ENCODE data around the gene IFI44. TPM values are rescaled to one million over a fixed set of nuclear protein-coding genes. Genes with fewer than 3 reads are reported as not detected.

The IFI44 gene
- polyA plus RNA-seq, 1 donor (not counting 4 experiments of a cell fraction or from before 2014, with no cell fraction given): 97.0 TPM

- Histone ChIP-seq H3K4me2 (ENCODE audit: control insufficient read depth, extremely low read depth, insufficient read depth, low read depth, low read length) (no peak overlapping the region), H3K4me1 (ENCODE audit: control insufficient read depth, extremely low read depth, insufficient read depth, low read length) (no peaks in the 10 kb centered on the region), H3K4me3 (ENCODE audit: control insufficient read depth in 2 of 3, extremely low read depth in 1 of 3, insufficient read depth in 2 of 3, low read depth in 1 of 3, low read length in 3 of 3) (no peak overlapping the region), H3K9ac (ENCODE audit: control insufficient read depth, extremely low read depth, insufficient read depth, low read length) (no peak overlapping the region), H4K20me1 (ENCODE audit: control insufficient read depth, extremely low read depth, insufficient read depth, low read length) (no peaks in the 10 kb centered on the region), H3K9me3 (ENCODE audit: control insufficient read depth, low read depth, low read length) (no peaks in the 10 kb centered on the region), H3K27ac (ENCODE audit: control insufficient read depth, insufficient read depth, low read length) (no peak overlapping the region), H3K27me3 (ENCODE audit: control insufficient read depth, extremely low read depth, insufficient read depth, low read length) (no peaks in the 10 kb centered on the region), H3K36me3 (ENCODE audit: control insufficient read depth in 2 of 2, extremely low read depth in 1 of 2, insufficient read depth in 2 of 2, low read length in 2 of 2) (peaks cover 0 to 4% of the 10 kb centered on the region in 2 experiments), H2AFZ (ENCODE audit: control insufficient read depth, low read length) (no peak overlapping the region), H3K79me2 (ENCODE audit: control insufficient read depth, insufficient read depth, low read length) (no peaks in the 10 kb centered on the region), H3K9me1 (ENCODE audit: control insufficient read depth, extremely low read depth, insufficient read depth, low read length) (no peaks in the 10 kb centered on the region)
- dilution Hi-C loops (cut with MboI; ENCODE audit: extremely low pct_ligation_motif_present, low sequenced_read_pairs): no loop called here
- TF ChIP-seq EZH2 (IDR thresholded peaks at IDR 0.05; ENCODE audit: low read length) (no peak), CTCF (optimal IDR thresholded peaks at IDR 0.05 in 1 of 3, IDR thresholded peaks at IDR 0.05 in 1 of 3, conservative IDR thresholded peaks at IDR 0.05 in 1 of 3; ENCODE audit: extremely low read depth in 1 of 3, insufficient read depth in 2 of 3, low read length in 3 of 3) (no peak)
- DNase-seq (ENCODE audit: low read depth, low spot score) (no peak), FAIRE-seq (no peak)
Observed at GRCh38 chr1:78665809-78666208, 16.2 kb downstream of the IFI44 start.

- dilution Hi-C loops (cut with MboI; ENCODE audit: extremely low pct_ligation_motif_present, low sequenced_read_pairs): no loop called here
- DNase-seq (ENCODE audit: low read depth, low spot score): no peak
- Histone ChIP-seq H3K36me3 (ENCODE audit: control insufficient read depth in 2 of 2, extremely low read depth in 1 of 2, insufficient read depth in 2 of 2, low read length in 2 of 2) (peaks cover 0 to 2% of the 10 kb centered on the region in 2 experiments), H3K4me2 (ENCODE audit: control insufficient read depth, extremely low read depth, insufficient read depth, low read depth, low read length) (no peak overlapping the region), H3K9me1 (ENCODE audit: control insufficient read depth, extremely low read depth, insufficient read depth, low read length) (no peaks in the 10 kb centered on the region), H3K9me3 (ENCODE audit: control insufficient read depth, low read depth, low read length) (no peaks in the 10 kb centered on the region), H3K4me3 (ENCODE audit: control insufficient read depth in 2 of 3, extremely low read depth in 1 of 3, insufficient read depth in 2 of 3, low read depth in 1 of 3, low read length in 3 of 3) (no peak overlapping the region), H4K20me1 (ENCODE audit: control insufficient read depth, extremely low read depth, insufficient read depth, low read length) (no peaks in the 10 kb centered on the region), H3K27ac (ENCODE audit: control insufficient read depth, insufficient read depth, low read length) (no peak overlapping the region), H3K79me2 (ENCODE audit: control insufficient read depth, insufficient read depth, low read length) (no peaks in the 10 kb centered on the region), H3K27me3 (ENCODE audit: control insufficient read depth, extremely low read depth, insufficient read depth, low read length) (no peaks in the 10 kb centered on the region), H3K4me1 (ENCODE audit: control insufficient read depth, extremely low read depth, insufficient read depth, low read length) (no peaks in the 10 kb centered on the region), H2AFZ (ENCODE audit: control insufficient read depth, low read length) (no peak overlapping the region), H3K9ac (ENCODE audit: control insufficient read depth, extremely low read depth, insufficient read depth, low read length) (no peak overlapping the region)
- TF ChIP-seq CTCF (optimal IDR thresholded peaks at IDR 0.05 in 1 of 3, IDR thresholded peaks at IDR 0.05 in 1 of 3, conservative IDR thresholded peaks at IDR 0.05 in 1 of 3; ENCODE audit: extremely low read depth in 1 of 3, insufficient read depth in 2 of 3, low read length in 3 of 3) (no peak), EZH2 (IDR thresholded peaks at IDR 0.05; ENCODE audit: low read length) (no peak)
- FAIRE-seq: no peak
Observed at GRCh38 chr1:78667939-78668338, 18.3 kb downstream of the IFI44 start.

Measured in keratinocyte (primary cell).